GM18868 (cell line): Measurements from ENCODE around the gene DIP2C.
"Not testable (repeated sequence)": the region's sequence is repeated elsewhere in the genome, so short reads cannot be mapped to it uniquely, and the experiment has no call there.

ENCODE experiments used
- ATAC-seq: cut with Tn5 transposase; IDR thresholded peaks from one replicate; pipeline ENCODE4 v1.9.1; 2021; ENCODE audit warnings: mild to moderate bottlenecking, moderate library complexity; ENCODE audit not compliant: unreplicated experiment

Gene DIP2C

DNA sequence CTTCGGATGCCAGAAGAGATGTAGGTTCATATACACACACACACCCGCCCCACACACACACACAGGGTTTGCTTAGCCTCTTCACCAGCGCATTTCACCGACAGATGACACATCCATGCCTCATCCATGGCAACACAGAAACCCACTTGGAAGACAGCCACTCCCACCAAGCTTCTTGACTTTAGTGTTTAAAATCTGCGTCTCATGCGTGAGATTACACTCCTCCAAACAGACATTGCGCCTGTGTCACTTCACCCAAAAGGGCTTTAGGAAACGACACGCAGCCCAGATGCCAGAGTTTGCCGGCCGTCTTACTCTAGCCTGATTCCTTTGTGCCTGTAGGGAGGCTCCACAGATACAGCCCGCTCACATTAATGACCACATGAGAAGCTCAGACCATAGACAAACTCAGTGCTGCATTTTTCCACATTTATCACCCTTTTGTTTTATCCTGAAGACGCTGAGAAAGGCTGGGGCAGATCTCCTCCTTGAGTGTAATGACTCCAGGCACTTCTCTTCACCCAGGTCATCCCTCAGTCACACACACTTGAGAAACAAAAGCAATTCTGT, 73.8 kb downstream of the DIP2C start:
- ATAC-seq = no peak

DNA sequence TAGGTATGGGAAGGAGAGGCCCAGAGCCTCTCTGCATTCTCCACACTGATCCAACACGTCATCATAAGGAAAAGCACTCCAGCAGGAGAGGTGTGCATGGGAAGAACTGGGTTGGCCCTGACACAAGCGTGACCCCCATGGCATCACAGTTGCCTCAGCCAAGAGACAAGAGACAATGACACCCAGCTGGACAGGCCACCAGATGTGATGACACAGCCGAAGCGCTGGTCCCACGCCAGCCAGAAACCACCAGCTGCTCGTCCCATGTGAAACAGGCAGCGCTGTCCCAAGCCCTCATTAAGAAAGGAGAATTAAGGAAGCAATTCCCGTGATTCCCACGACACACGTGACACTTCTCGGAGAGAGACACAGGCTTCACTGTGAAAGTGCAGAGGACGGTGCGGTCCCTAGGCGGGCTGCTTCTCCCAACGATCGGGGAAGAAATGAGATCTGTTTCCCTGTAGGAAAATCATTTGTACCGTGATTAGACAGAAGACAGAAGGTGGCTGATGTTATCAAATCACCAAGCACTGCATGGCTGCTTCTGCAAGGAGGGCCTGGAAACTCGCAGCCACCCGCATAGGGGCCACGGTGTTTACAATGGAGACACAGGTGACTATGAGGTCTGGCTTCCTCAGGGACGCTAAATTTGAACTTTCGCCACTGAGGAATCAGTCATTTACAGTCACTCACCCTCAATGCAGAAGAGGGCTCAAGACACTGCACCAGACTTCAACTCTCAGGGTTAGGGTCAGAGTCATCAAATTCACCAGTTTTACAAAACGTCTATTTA, 74.5 kb downstream of the DIP2C start:
- no peak for ATAC-seq

DNA sequence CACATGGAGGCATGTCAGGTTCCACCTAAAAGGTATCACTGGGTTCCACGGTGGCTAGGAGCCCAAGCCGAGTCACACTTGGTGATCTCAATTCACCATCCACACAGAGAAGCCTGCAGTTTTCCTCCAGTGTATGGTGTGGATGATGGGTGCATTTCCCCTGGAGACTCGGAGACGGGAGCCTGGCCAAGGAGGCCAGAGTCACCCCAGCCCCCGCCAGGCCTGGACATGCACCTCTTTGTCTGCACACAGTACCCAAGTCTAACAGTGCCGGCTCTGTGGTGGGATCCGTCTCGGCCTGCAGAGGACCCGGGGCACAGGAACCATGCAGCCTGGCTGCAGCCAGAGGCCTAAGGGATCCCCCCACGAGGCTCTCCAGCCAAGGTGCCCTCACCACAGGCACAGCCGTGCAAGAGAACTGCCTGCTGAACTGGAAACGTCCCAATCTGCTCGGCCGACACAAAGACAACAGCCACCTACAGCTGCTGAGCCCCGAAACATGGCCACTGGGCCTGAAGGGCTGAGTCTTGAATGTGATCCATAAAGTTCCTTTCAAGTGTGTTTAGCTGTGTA, 75.2 kb downstream of the DIP2C start:
- ATAC-seq = no peak

DNA sequence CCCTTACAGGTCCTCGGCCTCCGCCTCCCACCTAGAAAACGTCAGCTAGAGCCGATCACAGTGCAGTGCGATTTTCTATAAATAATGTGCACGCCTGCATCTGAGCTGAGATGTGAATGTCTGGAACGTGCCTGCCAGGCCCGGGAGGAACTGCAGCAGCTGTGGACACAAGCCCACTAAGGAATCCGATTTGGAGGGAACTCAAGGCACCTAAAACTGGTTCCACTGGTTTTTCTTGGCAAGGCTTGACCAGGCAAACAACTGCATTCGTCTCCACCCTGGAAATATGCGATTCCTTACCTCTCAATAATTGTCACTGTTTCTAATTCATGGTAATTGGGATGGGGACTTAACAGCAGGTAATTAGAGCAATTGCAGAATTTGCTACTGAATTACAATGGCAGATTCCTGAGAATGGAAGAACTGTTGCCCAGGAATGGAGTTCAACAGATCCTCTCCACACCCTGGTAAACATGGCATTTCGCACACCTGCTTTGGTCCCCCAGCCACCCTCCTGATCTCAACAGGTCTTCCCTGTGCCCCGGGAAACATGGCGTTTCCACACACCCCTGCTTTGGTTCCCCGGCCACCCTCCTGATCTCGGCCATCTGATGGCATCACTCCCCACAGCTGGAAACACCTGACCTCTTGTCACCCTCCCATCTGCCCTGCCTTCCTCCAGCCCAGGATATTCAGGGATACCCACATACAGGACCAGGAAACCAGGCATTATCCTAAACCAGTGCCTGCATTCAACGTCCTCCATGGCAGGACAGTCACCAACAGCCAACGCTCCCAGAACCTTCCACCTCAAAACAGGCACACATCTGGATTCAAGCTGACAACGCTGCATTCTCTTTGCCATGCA, 76.0 kb downstream of the DIP2C start:
- no peak for ATAC-seq

DNA sequence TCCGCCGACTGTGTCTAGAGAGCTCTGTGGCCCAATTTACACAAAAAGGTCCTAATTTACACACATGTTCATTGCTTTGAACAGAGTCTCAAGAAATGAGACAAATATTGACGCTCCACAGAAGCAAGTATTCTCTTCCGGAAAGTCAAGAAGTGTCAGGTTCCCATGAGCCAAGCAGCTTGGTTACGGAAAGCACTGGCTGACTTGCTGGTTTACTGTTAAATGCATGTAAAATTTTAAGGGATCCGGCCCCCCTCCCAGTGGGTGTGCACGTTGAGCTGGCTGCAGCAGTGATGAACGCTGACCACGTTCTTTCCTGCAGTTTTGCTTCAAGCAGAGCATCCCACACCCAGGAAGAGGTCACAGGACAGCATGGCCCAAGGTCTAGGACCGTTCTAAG, 76.8 kb downstream of the DIP2C start:
- ATAC-seq = no peak

DNA sequence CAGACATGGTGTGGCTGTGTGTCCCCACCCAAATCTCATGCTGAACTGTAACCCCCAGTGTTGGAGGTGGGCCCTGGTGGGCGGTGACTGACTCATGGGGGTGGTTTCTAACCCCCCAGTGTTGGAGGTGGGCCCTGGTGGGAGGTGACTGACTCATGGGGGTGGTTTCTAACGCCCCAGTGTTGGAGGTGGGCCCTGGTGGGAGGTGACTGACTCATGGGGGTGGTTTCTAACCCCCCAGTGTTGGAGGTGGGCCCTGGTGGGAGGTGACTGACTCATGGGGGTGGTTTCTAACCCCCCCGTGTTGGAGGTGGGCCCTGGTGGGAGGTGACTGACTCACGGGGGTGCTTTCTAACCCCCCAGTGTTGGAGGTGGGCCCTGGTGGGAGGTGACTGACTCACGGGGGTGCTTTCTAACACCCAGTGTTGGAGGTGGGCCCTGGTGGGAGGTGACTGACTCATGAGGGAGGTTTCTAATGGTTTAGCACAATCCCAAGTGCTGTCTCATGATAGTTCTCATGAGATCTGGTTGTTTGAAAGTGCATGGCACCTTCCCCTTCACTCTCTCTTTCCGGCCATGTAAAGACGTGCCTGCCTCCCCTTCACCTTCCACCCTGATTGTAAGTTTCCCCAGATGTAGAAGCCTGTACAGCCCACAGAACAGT, 78.7 kb downstream of the DIP2C start:
- not testable (repeated sequence) for ATAC-seq

DNA sequence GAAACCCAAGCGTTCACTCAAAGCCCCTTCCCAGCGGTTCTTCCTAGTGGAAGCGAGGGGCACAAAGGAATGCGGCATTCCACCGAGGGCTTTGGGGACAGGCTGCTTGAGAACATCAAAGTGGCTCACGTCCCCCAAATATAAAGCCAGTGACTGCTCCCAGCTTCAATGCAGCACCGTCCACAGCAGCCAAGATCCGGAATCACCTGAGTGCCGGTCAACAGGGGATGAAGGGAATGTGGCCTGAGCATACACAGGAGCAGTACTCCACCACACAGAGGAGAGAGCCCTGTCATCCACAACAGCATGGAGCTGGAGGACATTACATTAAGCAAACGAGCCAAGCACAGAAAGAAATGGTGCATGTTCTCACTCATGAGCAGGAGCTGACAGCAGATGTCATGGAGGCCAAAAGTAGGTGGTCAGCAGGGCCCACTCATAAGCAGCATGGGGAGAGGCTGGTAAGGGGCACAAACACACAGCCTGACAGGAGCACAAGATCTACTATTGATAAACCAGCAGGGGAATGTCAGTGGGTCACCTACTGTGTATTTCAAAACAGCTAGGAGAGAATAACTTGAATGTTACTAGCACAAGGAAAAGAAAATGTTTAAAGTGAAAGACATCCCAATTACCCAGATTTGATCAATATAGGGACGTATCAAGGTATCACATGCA, 79.5 kb downstream of the DIP2C start:
- ATAC-seq = no peak

DNA sequence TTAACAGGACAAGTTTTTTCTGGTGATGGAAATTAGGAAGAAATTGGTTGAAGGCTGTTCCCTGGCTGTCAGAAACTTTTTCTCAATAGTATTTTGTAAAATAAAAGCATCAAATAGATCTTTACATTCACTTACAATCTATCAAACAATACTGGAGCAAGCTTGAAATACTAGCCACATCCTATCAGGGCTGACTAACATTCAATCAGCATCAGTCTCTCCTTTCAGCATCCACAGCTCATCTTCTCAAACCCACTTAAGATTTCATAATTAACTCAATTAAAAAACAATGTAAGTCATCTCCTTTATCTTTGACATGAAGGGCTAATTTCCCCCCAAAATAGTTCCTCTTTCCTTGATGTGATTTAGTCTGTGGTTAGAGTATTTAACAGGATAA, 80.2 kb downstream of the DIP2C start:
- ATAC-seq = no peak

DNA sequence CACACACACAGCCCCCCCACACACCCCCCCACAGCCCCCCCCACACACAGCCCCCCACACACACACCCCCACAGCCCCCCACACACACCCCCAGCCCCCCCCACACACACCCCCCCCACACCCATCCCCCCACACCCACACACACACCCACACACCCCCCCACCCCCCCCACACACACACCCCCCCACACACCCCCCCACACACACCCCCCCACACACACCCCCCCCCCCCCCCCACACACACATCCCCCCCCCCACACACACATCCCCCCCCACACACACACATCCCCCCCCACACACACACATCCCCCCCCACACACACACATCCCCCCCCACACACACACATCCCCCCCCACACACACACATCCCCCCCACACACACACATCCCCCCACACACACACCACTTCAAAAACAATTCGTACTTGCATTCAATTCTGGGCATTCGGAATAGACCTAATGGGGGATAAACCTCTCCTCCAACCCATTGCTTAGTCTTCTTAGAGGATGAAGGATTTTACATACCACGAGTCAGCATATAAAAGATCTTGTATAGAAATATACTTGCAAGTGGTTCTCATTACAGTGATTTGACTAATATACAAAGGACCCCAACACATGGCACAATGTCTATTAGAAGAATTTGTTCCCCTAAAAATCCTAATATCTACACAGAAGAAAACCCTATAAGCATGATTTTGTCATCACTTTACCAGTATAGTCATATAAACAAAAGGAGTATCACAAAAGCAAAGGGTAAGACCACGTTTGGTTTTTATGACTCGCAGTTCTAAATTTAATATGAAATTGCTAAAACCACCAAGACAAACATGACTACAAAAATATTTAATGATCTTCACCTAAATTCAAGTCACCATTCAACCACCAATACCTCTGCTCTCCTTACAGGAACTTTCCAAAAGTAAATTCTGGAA, 80.9 kb downstream of the DIP2C start:
- ATAC-seq = no peak

DNA sequence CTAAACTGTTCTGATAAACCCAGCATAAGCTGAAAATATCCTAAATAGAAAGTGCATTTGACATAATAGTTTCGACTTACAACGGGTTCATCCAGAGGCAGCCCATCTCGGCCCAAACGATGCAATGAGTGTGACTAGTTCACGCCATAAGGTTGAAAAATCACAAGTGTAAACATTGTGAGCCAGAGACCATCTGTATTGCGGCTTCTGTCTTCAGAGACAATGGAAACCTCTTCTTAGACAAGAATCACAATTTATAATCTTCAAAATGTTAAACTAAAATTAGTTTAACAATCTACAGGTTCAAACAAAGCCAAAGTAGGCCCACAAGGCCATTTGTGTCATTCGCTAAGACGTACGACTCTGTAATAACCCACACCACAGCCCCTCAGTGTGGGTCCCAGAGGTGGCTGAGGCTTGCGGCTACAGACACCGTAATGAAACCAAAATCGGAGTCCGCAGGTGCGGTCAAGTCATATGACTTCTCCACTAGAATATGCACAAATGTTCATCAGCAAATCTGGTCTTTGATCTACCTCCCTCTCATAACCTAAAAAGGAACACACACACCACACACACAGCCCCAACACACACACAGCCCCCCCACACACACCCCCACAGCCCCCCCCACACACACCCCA, 81.8 kb downstream of the DIP2C start:
- no peak for ATAC-seq

DNA sequence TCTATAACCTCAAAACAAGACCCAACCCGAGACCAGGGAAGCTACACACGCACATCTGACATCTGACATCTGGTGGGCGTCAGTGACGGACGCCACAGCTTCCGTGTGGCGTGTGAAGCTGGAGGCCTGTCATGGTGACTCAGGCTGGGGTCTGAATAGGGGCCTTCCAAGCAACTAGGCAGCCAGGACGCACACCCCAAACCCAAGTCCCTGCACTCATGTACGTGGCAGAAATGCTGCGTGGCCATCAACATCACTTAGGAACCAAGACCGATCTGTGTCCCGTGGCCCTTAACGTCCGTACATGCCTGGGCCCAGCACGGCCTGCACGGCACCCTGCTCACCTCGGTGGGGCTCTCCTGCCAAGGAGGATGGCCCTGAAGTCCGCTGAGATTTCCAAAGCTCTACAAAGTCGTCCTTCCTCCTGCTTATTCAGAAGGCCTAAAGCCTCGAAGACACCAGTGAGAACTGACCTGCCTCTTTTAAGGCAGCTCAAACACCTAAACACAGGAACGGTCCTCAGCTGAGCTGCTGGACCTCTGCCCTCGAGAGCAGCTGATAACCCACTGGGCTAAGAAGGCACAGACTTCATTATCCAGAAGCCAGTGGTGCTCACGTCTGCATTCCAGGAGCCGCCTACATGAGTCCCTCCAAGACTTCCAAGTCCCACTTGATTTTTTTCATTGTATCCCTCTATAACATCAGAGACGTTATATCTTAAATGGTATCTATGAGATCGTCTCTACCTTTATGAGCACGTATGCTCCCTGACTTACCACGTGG, 82.5 kb downstream of the DIP2C start:
- ATAC-seq = no peak

DNA sequence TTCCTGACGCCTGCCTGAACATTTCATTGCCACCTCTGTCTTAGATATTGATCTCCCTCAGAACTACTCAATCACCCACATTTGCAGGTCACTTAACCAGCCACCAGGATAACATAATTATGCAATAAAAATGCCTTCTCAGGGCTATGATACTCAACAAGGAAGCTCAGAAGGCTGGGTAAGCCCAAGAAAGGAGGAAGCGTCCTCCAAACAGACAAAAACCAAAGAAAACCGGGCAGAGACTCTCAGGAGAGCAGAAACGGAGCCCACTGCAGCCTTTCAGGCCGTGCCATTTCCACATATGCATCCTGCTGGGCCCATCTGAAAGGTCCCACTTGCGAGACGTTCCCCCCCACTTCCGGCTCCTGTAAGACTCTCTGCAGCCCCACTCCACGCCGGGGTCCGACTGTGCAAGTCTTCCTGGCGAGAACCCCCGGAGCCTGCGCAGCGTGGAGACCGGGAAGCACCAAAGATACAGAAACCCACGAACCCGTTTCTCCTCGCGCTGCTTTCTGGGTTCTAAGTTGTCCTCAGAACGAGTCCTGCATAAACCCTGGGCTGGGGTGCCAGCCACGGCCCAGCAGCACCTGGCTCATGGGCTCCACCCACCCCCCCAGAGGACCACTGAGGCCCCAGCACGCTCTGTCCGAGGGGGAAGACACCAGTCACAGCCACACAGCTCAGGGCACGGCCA, 83.7 kb downstream of the DIP2C start:
- ATAC-seq = no peak

DNA sequence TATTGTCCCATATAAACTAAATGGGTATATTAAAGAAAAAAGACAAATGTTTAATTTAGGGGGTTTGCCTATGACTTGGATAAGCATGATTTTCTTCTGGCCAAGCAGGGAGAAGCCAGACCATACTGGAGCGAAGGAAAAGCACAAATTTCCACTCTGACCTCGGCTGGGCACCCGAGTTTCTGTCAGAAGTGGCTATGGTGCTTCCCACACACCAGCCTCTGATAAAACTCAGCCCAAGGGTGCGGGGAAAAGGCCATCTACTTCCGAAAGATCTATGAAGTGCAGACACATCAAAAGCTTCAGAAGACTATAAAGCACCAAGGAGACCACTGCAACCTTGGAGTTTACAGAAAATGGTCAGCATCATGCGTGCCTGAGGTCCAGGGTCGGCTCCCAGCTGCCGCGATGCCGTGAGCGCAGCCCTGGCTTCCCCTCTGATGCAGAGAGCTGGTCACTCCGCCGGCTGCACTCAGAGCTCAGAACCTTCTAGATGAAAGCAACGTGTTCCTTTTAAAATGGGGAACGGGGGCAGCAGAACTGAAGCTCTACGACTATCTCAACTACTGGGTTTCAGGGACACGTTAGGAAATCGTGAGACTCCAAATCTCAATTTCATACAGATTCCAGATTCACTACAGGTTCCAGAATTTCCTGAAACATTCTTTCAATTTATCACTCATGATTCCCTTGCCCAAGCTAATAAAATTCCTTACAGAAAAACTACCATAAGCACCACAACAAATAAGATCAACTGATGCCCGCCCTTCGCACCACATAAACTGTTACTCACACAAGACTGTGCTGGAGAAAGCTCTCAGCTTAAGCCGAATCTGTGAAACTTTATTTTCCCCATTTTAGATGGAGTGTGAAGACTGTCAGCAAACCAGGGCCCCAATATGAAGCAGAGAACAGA, 84.5 kb downstream of the DIP2C start:
- ATAC-seq = no peak

DNA sequence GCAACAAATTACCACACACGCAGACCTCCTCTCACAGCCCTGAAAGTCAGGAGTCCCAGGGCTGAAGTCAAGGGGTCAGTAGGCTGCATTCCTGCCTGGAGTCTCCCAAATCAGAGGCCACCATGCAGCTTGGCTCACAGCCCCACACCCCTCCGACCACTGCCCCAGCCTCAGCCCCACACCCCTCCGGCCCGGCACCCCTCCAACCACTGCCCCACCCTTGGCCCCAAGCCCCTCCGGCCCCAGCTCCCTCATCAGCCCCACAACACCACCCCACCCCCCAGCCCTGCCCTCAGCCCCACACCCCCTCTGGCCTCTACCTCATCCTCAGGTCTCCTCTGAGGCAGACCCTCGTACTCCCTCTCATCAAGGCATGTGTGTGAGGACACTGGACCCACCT, 85.7 kb downstream of the DIP2C start:
- no peak for ATAC-seq

DNA sequence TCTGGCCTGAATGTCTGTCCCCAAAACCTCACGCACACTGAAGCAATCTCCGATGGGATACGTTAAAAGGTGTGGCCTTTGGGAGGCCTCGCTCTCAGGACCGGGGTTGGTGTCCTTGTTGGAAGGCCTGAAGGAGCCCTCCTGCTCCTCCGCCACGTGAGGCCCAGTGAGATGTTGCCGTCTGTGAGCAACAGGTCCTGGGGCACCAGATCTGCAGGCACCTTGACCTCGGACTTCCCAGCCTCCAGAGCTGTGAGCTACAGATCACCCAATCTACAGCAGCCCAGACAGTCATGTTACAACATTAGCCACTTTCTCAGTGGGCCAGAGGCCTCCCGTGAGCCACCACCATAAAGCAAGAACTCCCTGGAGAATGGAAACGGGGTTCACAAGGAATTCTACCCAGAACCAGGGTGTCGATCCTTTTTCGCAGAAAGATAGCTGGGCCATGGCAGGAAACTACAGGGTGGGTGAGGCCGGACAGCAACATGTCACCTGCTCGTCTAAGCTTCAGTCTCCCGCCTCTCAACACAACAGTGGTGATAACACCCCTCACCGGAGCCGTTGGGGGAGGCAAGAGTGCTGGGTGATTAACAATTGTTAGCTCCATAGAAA, 87.0 kb downstream of the DIP2C start:
- no peak for ATAC-seq

DNA sequence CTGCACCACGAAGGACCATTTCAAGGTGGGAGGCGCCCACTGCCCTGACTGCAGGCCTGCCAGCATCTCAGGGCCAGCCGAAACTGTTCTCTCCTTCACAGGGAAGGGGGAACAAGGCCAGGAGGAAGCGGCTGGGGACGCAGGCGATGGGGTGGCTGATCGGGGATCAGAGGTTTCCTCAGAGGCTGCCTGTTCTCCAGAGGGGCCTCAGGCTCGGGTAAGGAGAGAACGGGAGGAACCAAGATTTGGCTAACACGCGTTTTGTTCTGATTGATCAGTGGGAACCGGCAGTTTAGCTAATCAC, 87.9 kb downstream of the DIP2C start:
- no peak for ATAC-seq
